ENCODE data around the gene ROCK1.

The ROCK1 gene

DNA sequence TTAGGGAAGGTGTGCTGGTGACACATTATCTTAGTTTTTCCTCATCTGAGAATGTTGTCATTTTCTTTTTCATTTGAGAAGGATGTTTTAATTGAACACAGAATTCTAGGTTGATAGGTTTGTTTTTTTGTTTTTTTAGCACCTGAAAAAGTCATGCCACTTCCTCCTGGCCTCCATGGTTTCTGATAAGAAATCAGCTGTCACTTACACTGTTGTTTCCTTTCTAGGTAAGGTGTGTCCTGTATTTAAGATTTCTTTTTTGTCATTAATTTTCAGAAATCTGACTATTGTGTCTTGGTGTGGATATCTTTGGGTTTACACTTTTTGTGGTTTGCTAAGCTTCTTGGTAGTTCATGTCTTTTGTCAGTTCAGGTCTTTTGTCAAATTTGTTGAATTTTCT lies 99.3 kb downstream of the ROCK1 start:
- H3K36me3 ChIP-seq (ENCODE audit: control insufficient read depth in 1 of 2, insufficient read depth in 2 of 2, low read length in 2 of 2): peaks cover 21 to 37% of the 10 kb centered on the region in 2 donors
- H3K9ac ChIP-seq (ENCODE audit: low read depth in 1 of 2, low read length in 2 of 2): no peak overlapping the region

DNA sequence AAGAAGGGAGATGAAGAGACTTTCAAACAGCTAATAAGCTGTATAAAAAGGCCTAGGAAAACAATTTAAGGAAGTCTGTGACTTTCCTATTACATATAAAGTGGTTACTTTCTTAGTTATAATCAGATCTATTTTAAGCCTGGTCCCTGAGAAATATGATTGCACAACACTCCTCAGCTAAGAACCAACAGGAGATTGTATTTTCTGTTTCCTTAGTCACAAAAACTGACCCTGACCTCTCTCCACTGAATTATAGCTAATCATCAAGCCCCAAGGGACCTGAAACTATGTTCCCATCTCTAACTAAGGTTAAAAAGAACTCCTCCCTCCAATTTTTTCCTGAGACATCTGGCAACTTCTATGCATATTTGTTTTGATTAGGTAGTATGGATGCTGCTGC lies 106.9 kb downstream of the ROCK1 start:
- Histone ChIP-seq H3K4me3 (ENCODE audit: low read depth in 1 of 2, low read length in 2 of 2) (no peak overlapping the region), H3K27me3 (ENCODE audit: control insufficient read depth in 1 of 2, insufficient read depth in 2 of 2, low read length in 2 of 2) (no peaks in the 10 kb centered on the region), H3K9me3 (ENCODE audit: control insufficient read depth in 1 of 2, low read length in 2 of 2) (no peaks in the 10 kb centered on the region), H3K4me1 (ENCODE audit: control insufficient read depth in 1 of 2, insufficient read depth in 2 of 2, low read length in 2 of 2) (no peaks in the 10 kb centered on the region), H3K36me3 (ENCODE audit: control insufficient read depth in 1 of 2, insufficient read depth in 2 of 2, low read length in 2 of 2) (peaks cover 13 to 40% of the 10 kb centered on the region in 2 donors), H3K9ac (ENCODE audit: low read depth in 1 of 2, low read length in 2 of 2) (no peak overlapping the region), H3K27ac (ENCODE audit: low read depth, low read length) (no peak overlapping the region)

More for the DNA sequence above, 99.3 kb downstream of the ROCK1 start:
- Histone ChIP-seq H3K9me3 (ENCODE audit: control insufficient read depth in 1 of 2, low read length in 2 of 2) (peaks cover 5 to 7% of the 10 kb centered on the region in 2 donors), H3K4me1 (ENCODE audit: control insufficient read depth in 1 of 2, insufficient read depth in 2 of 2, low read length in 2 of 2) (no peaks in the 10 kb centered on the region), H3K27ac (ENCODE audit: low read depth, low read length) (no peak overlapping the region), H3K4me3 (ENCODE audit: low read depth in 1 of 2, low read length in 2 of 2) (no peak overlapping the region), H3K27me3 (ENCODE audit: control insufficient read depth in 1 of 2, insufficient read depth in 2 of 2, low read length in 2 of 2) (no peaks in the 10 kb centered on the region)

DNA sequence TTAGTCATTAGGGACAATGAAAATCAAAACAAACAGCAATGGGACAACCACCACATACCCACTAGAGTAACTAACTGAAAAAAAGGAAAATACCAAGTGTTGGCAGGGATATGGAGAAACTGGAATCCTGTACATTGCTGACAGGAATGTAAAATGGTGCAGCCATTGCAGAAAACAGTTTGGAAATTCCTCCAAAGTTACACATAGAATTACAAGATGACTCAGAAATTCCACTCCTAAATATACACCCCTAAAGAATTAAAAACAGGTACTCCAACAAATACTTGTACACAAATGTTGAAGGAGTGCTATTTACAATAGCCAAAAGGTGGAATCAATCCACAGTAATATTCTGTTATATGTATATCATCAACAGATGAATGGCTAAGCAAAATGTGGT lies 110.9 kb downstream of the ROCK1 start:
- H3K9me3 ChIP-seq (ENCODE audit: control insufficient read depth in 1 of 2, low read length in 2 of 2): no peaks in the 10 kb centered on the region
- no peaks in the 10 kb centered on the region for H3K4me1 ChIP-seq (ENCODE audit: control insufficient read depth in 1 of 2, insufficient read depth in 2 of 2, low read length in 2 of 2)
- no peak overlapping the region for H3K9ac ChIP-seq (ENCODE audit: low read depth in 1 of 2, low read length in 2 of 2)
- no peak overlapping the region for H3K4me3 ChIP-seq (ENCODE audit: low read depth in 1 of 2, low read length in 2 of 2)
- H3K27me3 ChIP-seq (ENCODE audit: control insufficient read depth in 1 of 2, insufficient read depth in 2 of 2, low read length in 2 of 2): no peaks in the 10 kb centered on the region
- H3K36me3 ChIP-seq (ENCODE audit: control insufficient read depth in 1 of 2, insufficient read depth in 2 of 2, low read length in 2 of 2): peaks cover 7 to 29% of the 10 kb centered on the region in 2 donors
- no peak overlapping the region for H3K27ac ChIP-seq (ENCODE audit: low read depth, low read length)

DNA sequence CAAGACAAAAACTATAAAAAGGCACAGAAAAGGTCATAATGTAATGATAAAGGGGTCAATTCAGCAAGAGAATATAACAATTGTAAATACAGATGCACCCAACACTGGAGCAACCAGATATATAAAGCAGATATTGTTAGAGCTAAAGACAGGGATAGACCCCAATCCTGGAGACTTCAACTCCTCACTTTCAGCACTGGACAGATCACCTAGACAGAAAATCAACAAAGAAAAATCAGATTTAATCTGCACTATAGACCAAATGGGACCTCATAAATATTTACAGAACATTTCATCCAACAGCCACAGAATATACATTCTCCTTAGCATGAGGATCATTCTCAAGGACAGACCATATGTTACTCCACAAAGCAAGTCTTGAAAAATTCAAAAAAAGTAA lies 114.2 kb downstream of the ROCK1 start:
- peaks cover 5 to 23% of the 10 kb centered on the region in 2 donors for H3K36me3 ChIP-seq (ENCODE audit: control insufficient read depth in 1 of 2, insufficient read depth in 2 of 2, low read length in 2 of 2)
- no peak overlapping the region for H3K27ac ChIP-seq (ENCODE audit: low read depth, low read length)
- H3K9me3 ChIP-seq (ENCODE audit: control insufficient read depth in 1 of 2, low read length in 2 of 2): no peaks in the 10 kb centered on the region
- no peak overlapping the region for H3K4me3 ChIP-seq (ENCODE audit: low read depth in 1 of 2, low read length in 2 of 2)
- H3K9ac ChIP-seq (ENCODE audit: low read depth in 1 of 2, low read length in 2 of 2): no peak overlapping the region
- H3K4me1 ChIP-seq (ENCODE audit: control insufficient read depth in 1 of 2, insufficient read depth in 2 of 2, low read length in 2 of 2): no peaks in the 10 kb centered on the region
- H3K27me3 ChIP-seq (ENCODE audit: control insufficient read depth in 1 of 2, insufficient read depth in 2 of 2, low read length in 2 of 2): no peaks in the 10 kb centered on the region

DNA sequence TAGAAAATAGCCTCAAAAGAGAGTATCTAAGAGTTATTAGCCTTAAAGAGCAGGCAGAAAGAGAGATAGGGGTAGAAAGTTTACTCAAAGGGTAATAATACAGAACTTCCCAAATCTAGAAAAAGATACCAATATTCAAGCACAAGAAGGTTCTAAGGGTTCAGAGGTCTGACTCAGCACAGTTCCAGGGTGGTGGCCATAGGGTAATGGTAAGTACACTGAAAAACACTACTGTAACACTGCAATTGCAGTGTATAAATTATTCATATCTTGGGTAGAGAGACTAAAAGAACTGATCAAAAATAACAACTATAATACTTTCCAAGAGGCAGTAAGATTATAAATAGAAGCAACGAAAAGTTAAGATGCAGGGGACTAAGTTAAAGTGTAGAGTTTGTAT lies 115.2 kb downstream of the ROCK1 start:
- Histone ChIP-seq H3K4me1 (ENCODE audit: control insufficient read depth in 1 of 2, insufficient read depth in 2 of 2, low read length in 2 of 2) (no peaks in the 10 kb centered on the region), H3K9ac (ENCODE audit: low read depth in 1 of 2, low read length in 2 of 2) (no peak overlapping the region), H3K27me3 (ENCODE audit: control insufficient read depth in 1 of 2, insufficient read depth in 2 of 2, low read length in 2 of 2) (no peaks in the 10 kb centered on the region), H3K27ac (ENCODE audit: low read depth, low read length) (no peak overlapping the region), H3K36me3 (ENCODE audit: control insufficient read depth in 1 of 2, insufficient read depth in 2 of 2, low read length in 2 of 2) (peaks cover 5 to 26% of the 10 kb centered on the region in 2 donors), H3K4me3 (ENCODE audit: low read depth in 1 of 2, low read length in 2 of 2) (no peak overlapping the region), H3K9me3 (ENCODE audit: control insufficient read depth in 1 of 2, low read length in 2 of 2) (no peaks in the 10 kb centered on the region)

DNA sequence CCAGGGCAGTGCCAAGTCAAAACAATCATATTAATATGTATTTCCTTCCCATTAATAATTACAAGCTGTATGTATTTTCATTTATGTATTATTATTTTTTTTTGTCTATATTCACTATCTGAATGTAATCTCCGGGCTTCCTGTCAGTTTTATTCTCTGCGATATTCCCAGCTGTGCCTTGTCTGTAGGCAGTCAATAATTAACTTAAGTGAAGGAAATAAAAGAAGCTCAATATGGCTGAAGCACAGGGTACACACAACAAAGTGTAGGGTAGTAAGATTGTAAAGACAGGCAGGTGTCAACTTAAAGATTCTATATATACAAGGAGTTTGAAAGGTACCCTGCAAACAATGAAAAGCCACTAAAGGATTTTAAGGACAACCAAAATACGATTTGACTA lies 122.9 kb downstream of the ROCK1 start:
- no peaks in the 10 kb centered on the region for H3K27me3 ChIP-seq (ENCODE audit: control insufficient read depth in 1 of 2, insufficient read depth in 2 of 2, low read length in 2 of 2)
- H3K4me1 ChIP-seq (ENCODE audit: control insufficient read depth in 1 of 2, insufficient read depth in 2 of 2, low read length in 2 of 2): no peaks in the 10 kb centered on the region
- no peak overlapping the region for H3K4me3 ChIP-seq (ENCODE audit: low read depth in 1 of 2, low read length in 2 of 2)
- no peak overlapping the region for H3K27ac ChIP-seq (ENCODE audit: low read depth, low read length)
- H3K9ac ChIP-seq (ENCODE audit: low read depth in 1 of 2, low read length in 2 of 2): no peak overlapping the region
- peaks cover 0 to 22% of the 10 kb centered on the region in 2 donors for H3K36me3 ChIP-seq (ENCODE audit: control insufficient read depth in 1 of 2, insufficient read depth in 2 of 2, low read length in 2 of 2)
- H3K9me3 ChIP-seq (ENCODE audit: control insufficient read depth in 1 of 2, low read length in 2 of 2): no peaks in the 10 kb centered on the region

DNA sequence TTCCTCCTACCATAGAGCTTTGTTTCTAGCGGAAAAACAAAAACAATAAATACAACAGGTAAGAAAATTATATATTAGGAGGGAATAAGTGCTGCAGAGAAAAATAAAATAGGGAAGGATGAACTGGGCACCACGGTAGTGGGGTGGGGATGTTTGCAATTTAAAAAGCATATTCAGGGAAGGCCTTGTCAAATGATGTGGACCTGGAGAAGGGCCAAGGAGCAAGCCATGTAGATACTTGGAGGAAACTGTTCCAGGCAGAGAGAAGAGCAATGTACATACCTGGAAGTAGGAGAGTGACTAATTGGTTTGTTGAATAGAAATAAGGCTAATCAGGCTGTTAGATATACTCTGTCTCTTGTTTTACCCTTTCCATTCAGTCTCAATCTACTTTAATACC lies 136.5 kb downstream of the ROCK1 start:
- H3K9me3 ChIP-seq (ENCODE audit: control insufficient read depth in 1 of 2, low read length in 2 of 2): no peaks in the 10 kb centered on the region
- peaks cover 22 to 38% of the 10 kb centered on the region in 2 donors for H3K36me3 ChIP-seq (ENCODE audit: control insufficient read depth in 1 of 2, insufficient read depth in 2 of 2, low read length in 2 of 2)
- H3K9ac ChIP-seq (ENCODE audit: low read depth in 1 of 2, low read length in 2 of 2): no peak overlapping the region
- H3K4me1 ChIP-seq (ENCODE audit: control insufficient read depth in 1 of 2, insufficient read depth in 2 of 2, low read length in 2 of 2): no peaks in the 10 kb centered on the region
- H3K4me3 ChIP-seq (ENCODE audit: low read depth in 1 of 2, low read length in 2 of 2): no peak overlapping the region
- H3K27me3 ChIP-seq (ENCODE audit: control insufficient read depth in 1 of 2, insufficient read depth in 2 of 2, low read length in 2 of 2): no peaks in the 10 kb centered on the region
- no peak overlapping the region for H3K27ac ChIP-seq (ENCODE audit: low read depth, low read length)

DNA sequence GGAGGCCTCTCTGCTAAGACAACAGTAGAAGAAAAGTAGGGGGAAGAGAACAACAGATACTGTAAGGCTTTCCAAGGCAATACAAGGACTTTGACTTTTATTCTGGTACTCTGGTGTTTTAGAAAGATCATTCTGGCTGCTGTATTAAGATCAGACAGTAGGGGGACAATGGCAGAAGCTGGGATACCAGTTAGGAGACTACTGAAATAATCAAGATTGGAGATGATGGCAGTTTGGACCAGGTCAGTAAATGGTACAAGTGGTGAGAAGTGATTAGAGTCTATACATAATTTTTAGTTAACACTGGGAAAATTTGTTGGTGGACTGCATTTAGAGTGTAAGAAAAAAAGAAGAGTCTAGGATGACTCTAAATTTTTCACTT lies 139.7 kb downstream of the ROCK1 start:
- Histone ChIP-seq H3K27ac (ENCODE audit: low read depth, low read length) (no peak overlapping the region), H3K27me3 (ENCODE audit: control insufficient read depth in 1 of 2, insufficient read depth in 2 of 2, low read length in 2 of 2) (no peaks in the 10 kb centered on the region), H3K36me3 (ENCODE audit: control insufficient read depth in 1 of 2, insufficient read depth in 2 of 2, low read length in 2 of 2) (peaks cover 28 to 40% of the 10 kb centered on the region in 2 donors), H3K9me3 (ENCODE audit: control insufficient read depth in 1 of 2, low read length in 2 of 2) (no peaks in the 10 kb centered on the region), H3K9ac (ENCODE audit: low read depth in 1 of 2, low read length in 2 of 2) (no peak overlapping the region), H3K4me1 (ENCODE audit: control insufficient read depth in 1 of 2, insufficient read depth in 2 of 2, low read length in 2 of 2) (no peaks in the 10 kb centered on the region), H3K4me3 (ENCODE audit: low read depth in 1 of 2, low read length in 2 of 2) (no peak overlapping the region)

DNA sequence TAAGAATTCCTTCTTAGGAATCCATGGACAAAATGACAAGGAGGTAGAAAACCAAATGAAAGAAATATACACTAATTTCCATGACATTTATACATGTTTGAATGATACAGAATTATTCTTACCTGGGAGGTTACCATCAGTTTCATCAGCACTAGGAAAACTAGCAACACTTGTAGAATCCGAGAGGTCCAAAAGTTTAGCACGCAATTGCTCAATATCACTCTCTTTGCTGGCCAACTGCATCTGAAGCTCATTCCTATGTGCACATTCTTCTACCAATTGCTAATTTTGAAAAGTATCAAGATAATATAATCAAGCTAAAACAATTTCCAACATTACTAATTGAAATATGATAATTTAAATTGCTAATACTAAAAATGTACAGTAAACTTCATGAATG lies 144.8 kb downstream of the ROCK1 start:
- Histone ChIP-seq H3K4me3 (ENCODE audit: low read depth in 1 of 2, low read length in 2 of 2) (no peak overlapping the region), H3K9me3 (ENCODE audit: control insufficient read depth in 1 of 2, low read length in 2 of 2) (no peaks in the 10 kb centered on the region), H3K9ac (ENCODE audit: low read depth in 1 of 2, low read length in 2 of 2) (no peak overlapping the region), H3K27ac (ENCODE audit: low read depth, low read length) (no peak overlapping the region), H3K4me1 (ENCODE audit: control insufficient read depth in 1 of 2, insufficient read depth in 2 of 2, low read length in 2 of 2) (no peaks in the 10 kb centered on the region), H3K36me3 (ENCODE audit: control insufficient read depth in 1 of 2, insufficient read depth in 2 of 2, low read length in 2 of 2) (peaks cover 33 to 40% of the 10 kb centered on the region in 2 donors), H3K27me3 (ENCODE audit: control insufficient read depth in 1 of 2, insufficient read depth in 2 of 2, low read length in 2 of 2) (no peaks in the 10 kb centered on the region)

DNA sequence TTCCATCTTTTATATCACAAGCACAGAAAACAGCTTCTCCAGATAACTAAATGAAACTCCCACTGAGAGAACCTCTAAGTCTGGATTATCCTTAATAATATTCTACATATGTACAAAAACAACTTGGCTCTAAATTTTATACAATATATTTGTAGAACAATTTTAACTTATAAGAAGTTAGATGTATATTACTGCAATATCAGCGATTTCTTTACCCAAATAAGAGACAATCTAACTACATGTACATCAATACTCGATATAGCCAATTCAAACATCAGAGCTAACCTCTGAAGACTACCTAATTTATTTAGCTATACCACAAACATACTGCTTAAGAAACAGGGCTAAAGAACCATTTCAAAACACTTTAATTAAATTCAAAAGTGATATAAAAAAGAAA lies 148.6 kb downstream of the ROCK1 start:
- Histone ChIP-seq H3K36me3 (ENCODE audit: control insufficient read depth in 1 of 2, insufficient read depth in 2 of 2, low read length in 2 of 2) (peaks cover 24 to 27% of the 10 kb centered on the region in 2 donors), H3K4me3 (ENCODE audit: low read depth in 1 of 2, low read length in 2 of 2) (no peak overlapping the region), H3K4me1 (ENCODE audit: control insufficient read depth in 1 of 2, insufficient read depth in 2 of 2, low read length in 2 of 2) (no peaks in the 10 kb centered on the region), H3K27me3 (ENCODE audit: control insufficient read depth in 1 of 2, insufficient read depth in 2 of 2, low read length in 2 of 2) (no peaks in the 10 kb centered on the region), H3K9ac (ENCODE audit: low read depth in 1 of 2, low read length in 2 of 2) (no peak overlapping the region), H3K9me3 (ENCODE audit: control insufficient read depth in 1 of 2, low read length in 2 of 2) (no peaks in the 10 kb centered on the region), H3K27ac (ENCODE audit: low read depth, low read length) (no peak overlapping the region)

DNA sequence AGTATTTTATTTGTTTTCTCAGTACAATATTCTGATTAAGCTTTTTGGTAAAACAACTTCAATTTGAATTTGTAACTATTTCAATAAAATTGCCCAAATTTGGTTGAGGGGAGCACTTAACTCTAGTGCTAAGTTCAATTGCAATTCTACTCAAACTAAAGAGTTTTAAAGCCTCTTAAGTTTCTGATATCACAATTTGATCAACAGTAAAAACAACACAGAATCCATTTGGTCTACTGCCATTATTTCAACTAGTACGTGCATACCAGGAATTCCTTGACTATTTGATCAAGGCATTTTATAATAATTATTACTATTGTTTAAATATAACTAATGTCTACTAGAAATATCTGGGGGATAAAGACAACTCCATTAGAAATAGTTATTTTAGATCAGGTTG lies 150.9 kb downstream of the ROCK1 start:
- Histone ChIP-seq H3K4me3 (ENCODE audit: low read depth in 1 of 2, low read length in 2 of 2) (no peak overlapping the region), H3K9me3 (ENCODE audit: control insufficient read depth in 1 of 2, low read length in 2 of 2) (no peaks in the 10 kb centered on the region), H3K4me1 (ENCODE audit: control insufficient read depth in 1 of 2, insufficient read depth in 2 of 2, low read length in 2 of 2) (no peaks in the 10 kb centered on the region), H3K36me3 (ENCODE audit: control insufficient read depth in 1 of 2, insufficient read depth in 2 of 2, low read length in 2 of 2) (peaks cover 7 to 13% of the 10 kb centered on the region in 2 donors), H3K9ac (ENCODE audit: low read depth in 1 of 2, low read length in 2 of 2) (no peak overlapping the region), H3K27ac (ENCODE audit: low read depth, low read length) (no peak overlapping the region), H3K27me3 (ENCODE audit: control insufficient read depth in 1 of 2, insufficient read depth in 2 of 2, low read length in 2 of 2) (no peaks in the 10 kb centered on the region)
